ENCODE results near the gene SPATA3.
"Not testable (repeated sequence)": the region's sequence is repeated elsewhere in the genome, so short reads cannot be mapped to it uniquely, and the experiment has no call there.

The SPATA3 gene

DNA sequence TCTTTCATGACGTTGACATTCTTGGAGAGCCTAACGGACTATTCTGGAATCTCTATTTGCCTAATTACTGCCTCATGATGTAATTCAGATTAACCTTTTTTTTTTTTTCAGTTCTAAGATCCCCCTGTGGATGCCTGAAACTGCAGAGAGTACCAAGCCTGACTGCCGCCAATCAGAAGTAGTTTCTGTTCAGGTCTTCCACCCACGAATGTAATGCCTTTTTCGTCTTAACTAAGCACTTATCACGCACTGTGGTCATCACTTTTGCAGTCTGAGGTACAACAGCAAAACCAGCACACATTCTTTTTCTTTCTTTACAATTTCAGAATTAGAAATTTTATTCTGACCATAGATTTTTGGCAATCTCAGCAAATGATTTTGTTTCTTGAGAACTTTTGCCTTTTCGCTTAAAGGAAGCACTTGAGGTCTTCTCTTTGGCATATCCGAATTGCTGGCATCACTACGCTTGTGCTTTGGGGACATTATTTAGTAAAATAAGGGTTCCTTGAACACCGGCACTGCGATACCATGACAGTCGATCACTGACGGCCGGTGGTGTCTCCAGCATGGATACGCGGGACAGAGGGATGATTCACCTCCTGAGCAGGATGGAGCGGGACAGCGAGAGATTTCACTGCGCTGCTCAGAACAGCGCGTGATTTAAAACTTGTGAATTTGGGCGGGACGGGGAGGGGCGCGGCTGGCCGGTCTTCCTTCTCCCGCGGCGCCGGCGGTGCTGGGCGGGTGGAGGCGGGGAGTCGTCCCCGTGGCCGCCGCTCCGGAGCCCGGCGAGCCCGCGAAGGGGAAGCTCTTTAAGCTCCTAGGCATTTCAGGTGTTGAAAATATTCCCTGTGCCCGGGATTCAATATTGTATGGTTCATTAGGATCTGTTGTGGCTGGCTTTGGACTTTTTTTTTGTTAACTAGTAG is 38.8 kb upstream of the SPATA3 start:
- H3K4me3 ChIP-seq (ENCODE audit: low read length), result peak overlapping the region; percentile 64
- H3K9ac ChIP-seq (ENCODE audit: low read depth, low read length), result peak overlapping the region; percentile 62; the same call in 1 of the 2 replicates
- peaks cover 27% of the 10 kb centered on the region for H3K27me3 ChIP-seq (ENCODE audit: insufficient read depth, low read length)
- peaks cover 5% of the 10 kb centered on the region; the same call in 1 of the 2 replicates for H3K4me1 ChIP-seq (ENCODE audit: insufficient read depth, low read length)
- no peak overlapping the region for H3K27ac ChIP-seq (ENCODE audit: low read length)
- H3K36me3 ChIP-seq (ENCODE audit: insufficient read depth, low read depth, low read length), result no peaks in the 10 kb centered on the region
- H3K9me3 ChIP-seq (ENCODE audit: insufficient read depth, low read depth, low read length), result no peaks in the 10 kb centered on the region

DNA sequence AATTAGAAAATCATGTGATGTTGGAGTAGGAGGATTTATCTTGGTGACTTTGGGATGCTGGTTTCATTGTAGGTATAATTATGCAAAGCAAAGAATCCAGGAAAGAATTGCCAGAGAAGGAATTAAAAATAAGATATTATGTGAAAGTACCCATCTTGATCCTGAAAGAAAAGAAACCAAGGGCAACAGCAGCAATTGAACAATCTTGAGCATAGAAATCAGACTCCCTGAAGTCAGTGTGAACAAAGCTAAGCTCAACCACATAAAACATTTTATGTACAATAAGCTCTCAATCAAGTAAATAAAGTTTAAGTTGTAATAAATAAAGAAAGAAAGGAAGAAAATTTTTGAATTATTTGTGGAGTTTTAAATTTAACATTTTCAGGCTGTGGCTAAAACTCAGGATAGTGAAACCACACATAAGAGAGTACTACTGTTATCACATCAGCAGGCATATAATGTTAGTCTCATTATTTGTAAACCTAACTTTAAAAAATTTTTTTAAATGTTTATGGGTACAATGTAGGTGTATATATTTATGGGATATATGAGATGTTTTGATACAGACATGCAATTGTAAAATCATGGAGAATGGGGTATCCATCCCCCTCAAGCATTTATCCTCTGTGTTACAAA is 38.0 kb upstream of the SPATA3 start:
- peak overlapping the region; percentile 64 for H3K4me3 ChIP-seq (ENCODE audit: low read length)
- no peak overlapping the region for H3K27ac ChIP-seq (ENCODE audit: low read length)
- peaks cover 27% of the 10 kb centered on the region for H3K27me3 ChIP-seq (ENCODE audit: insufficient read depth, low read length)
- peak overlapping the region; percentile 62; the same call in 1 of the 2 replicates for H3K9ac ChIP-seq (ENCODE audit: low read depth, low read length)
- no peaks in the 10 kb centered on the region for H3K9me3 ChIP-seq (ENCODE audit: insufficient read depth, low read depth, low read length)
- peaks cover 5% of the 10 kb centered on the region; the same call in 1 of the 2 replicates for H3K4me1 ChIP-seq (ENCODE audit: insufficient read depth, low read length)
- H3K36me3 ChIP-seq (ENCODE audit: insufficient read depth, low read depth, low read length), result no peaks in the 10 kb centered on the region

GRCh38 chr2:230958820-230959756 is 36.8 kb upstream of the SPATA3 start:
- Histone ChIP-seq H3K27ac (ENCODE audit: low read length) (no peak overlapping the region), H3K27me3 (ENCODE audit: insufficient read depth, low read length) (peaks cover 27% of the 10 kb centered on the region), H3K9ac (ENCODE audit: low read depth, low read length) (no peak overlapping the region), H3K4me1 (ENCODE audit: insufficient read depth, low read length) (peaks cover 5% of the 10 kb centered on the region; the same call in 1 of the 2 replicates), H3K9me3 (ENCODE audit: insufficient read depth, low read depth, low read length) (no peaks in the 10 kb centered on the region), H3K36me3 (ENCODE audit: insufficient read depth, low read depth, low read length) (no peaks in the 10 kb centered on the region), H3K4me3 (ENCODE audit: low read length) (no peak overlapping the region)

- no peaks in the 10 kb centered on the region for H3K9me3 ChIP-seq (ENCODE audit: insufficient read depth, low read depth, low read length)
- H3K27me3 ChIP-seq (ENCODE audit: insufficient read depth, low read length), result peaks cover 27% of the 10 kb centered on the region
- H3K4me1 ChIP-seq (ENCODE audit: insufficient read depth, low read length), result peaks cover 5% of the 10 kb centered on the region; the same call in 1 of the 2 replicates
- H3K27ac ChIP-seq (ENCODE audit: low read length), result no peak overlapping the region
- H3K9ac ChIP-seq (ENCODE audit: low read depth, low read length), result no peak overlapping the region
- H3K4me3 ChIP-seq (ENCODE audit: low read length), result no peak overlapping the region
- no peaks in the 10 kb centered on the region for H3K36me3 ChIP-seq (ENCODE audit: insufficient read depth, low read depth, low read length)
Measured at GRCh38 chr2:230960026-230960425, 35.9 kb upstream of the SPATA3 start.

DNA sequence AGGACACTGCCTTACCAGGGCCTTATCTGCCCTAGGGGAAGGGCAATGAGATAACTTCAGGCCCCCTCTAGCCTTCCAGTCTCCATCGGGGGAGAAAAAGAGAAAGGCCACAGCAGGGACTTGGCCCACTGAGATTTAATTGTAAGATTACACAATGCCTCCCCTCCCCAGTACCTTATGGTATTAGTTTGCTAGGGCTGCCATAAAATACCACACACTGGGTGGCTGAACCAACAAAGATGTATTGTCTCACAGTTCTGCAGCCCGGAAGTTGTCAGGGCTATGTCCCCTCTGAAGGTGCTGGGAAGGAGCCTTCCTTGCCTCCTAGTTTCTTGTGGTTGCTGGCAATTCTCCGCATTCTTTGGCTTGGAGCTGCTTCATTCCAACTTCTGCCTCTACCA is 34.8 kb upstream of the SPATA3 start:
- Histone ChIP-seq H3K9ac (ENCODE audit: low read depth, low read length) (no peak overlapping the region), H3K27me3 (ENCODE audit: insufficient read depth, low read length) (peaks cover 27% of the 10 kb centered on the region), H3K4me3 (ENCODE audit: low read length) (no peak overlapping the region), H3K4me1 (ENCODE audit: insufficient read depth, low read length) (peaks cover 5% of the 10 kb centered on the region; the same call in 1 of the 2 replicates), H3K9me3 (ENCODE audit: insufficient read depth, low read depth, low read length) (no peaks in the 10 kb centered on the region), H3K27ac (ENCODE audit: low read length) (no peak overlapping the region), H3K36me3 (ENCODE audit: insufficient read depth, low read depth, low read length) (no peaks in the 10 kb centered on the region)

DNA sequence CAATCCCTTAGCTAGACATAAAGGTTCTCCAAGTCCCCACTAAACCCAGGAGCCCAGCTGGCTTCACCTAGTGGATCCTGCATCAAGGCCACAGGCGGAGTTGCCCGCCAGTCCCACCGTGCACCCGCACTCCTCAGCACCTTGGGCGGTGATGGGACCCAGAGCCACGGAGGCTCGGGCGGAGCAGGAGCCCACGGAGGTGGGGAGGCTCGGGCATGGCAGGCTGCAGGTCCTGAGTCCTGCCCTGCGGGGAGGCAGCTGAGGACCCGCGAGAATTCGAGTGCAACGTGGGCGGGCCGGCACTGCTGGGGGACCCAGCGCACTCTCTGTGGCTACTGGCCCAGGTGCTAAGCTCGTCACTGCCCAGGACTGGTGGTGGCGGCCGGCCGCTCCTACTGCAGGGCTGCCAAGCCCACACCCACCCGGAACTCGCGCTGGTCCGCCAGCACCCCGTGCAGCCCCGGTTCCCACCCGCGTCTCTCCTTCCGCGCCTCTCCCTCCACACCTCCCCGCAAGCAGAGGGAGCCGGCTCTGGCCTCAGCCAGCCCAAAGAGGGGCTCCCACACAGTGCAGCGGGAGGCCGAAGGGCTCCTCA is 31.7 kb upstream of the SPATA3 start:
- Histone ChIP-seq H3K4me3 (ENCODE audit: low read length) (no peak overlapping the region), H3K9ac (ENCODE audit: low read depth, low read length) (no peak overlapping the region), H3K27me3 (ENCODE audit: insufficient read depth, low read length) (no peaks in the 10 kb centered on the region), H3K27ac (ENCODE audit: low read length) (no peak overlapping the region), H3K36me3 (ENCODE audit: insufficient read depth, low read depth, low read length) (no peaks in the 10 kb centered on the region), H3K4me1 (ENCODE audit: insufficient read depth, low read length) (no peaks in the 10 kb centered on the region), H3K9me3 (ENCODE audit: insufficient read depth, low read depth, low read length) (no peaks in the 10 kb centered on the region)

- no peak overlapping the region for H3K9ac ChIP-seq (ENCODE audit: low read depth, low read length)
- no peak overlapping the region for H3K27ac ChIP-seq (ENCODE audit: low read length)
- H3K4me3 ChIP-seq (ENCODE audit: low read length), result no peak overlapping the region
- H3K36me3 ChIP-seq (ENCODE audit: insufficient read depth, low read depth, low read length), result no peaks in the 10 kb centered on the region
- no peaks in the 10 kb centered on the region for H3K9me3 ChIP-seq (ENCODE audit: insufficient read depth, low read depth, low read length)
- H3K27me3 ChIP-seq (ENCODE audit: insufficient read depth, low read length), result no peaks in the 10 kb centered on the region
- no peaks in the 10 kb centered on the region for H3K4me1 ChIP-seq (ENCODE audit: insufficient read depth, low read length)
Measured at GRCh38 chr2:230967113-230967512, 28.8 kb upstream of the SPATA3 start.

DNA sequence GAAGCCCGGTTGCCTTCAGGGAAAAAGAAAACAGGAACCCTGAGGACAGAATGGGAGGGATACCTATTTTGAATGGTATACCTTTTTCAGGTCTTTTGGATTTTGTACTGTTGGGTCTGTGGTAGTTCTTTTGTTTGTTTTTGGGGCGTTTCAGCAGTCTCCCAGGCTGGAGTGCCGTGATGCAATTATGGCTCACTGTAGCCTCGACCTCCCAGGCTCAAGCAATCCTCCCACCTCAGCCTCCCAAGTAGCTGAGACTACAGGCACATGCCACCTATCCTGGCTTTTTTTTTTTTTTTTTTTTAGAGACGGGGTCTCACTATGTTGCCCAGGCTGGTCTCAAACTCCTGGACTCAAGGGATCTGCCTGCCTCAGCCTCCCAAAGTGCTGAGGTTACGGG is 27.6 kb upstream of the SPATA3 start:
- H3K27ac ChIP-seq (ENCODE audit: low read length); H3K27me3 ChIP-seq (ENCODE audit: insufficient read depth, low read length); H3K9me3 ChIP-seq (ENCODE audit: insufficient read depth, low read depth, low read length); H3K36me3 ChIP-seq (ENCODE audit: insufficient read depth, low read depth, low read length); H3K9ac ChIP-seq (ENCODE audit: low read depth, low read length); H3K4me1 ChIP-seq (ENCODE audit: insufficient read depth, low read length); H3K4me3 ChIP-seq (ENCODE audit: low read length): not testable (repeated sequence)

- Histone ChIP-seq H3K9ac (ENCODE audit: low read depth, low read length) (no peak overlapping the region), H3K4me3 (ENCODE audit: low read length) (no peak overlapping the region), H3K36me3 (ENCODE audit: insufficient read depth, low read depth, low read length) (no peaks in the 10 kb centered on the region), H3K9me3 (ENCODE audit: insufficient read depth, low read depth, low read length) (no peaks in the 10 kb centered on the region), H3K4me1 (ENCODE audit: insufficient read depth, low read length) (no peaks in the 10 kb centered on the region), H3K27me3 (ENCODE audit: insufficient read depth, low read length) (no peaks in the 10 kb centered on the region), H3K27ac (ENCODE audit: low read length) (no peak overlapping the region)
Measured at GRCh38 chr2:230968921-230969658, 26.8 kb upstream of the SPATA3 start.

- Histone ChIP-seq H3K27me3 (ENCODE audit: insufficient read depth, low read length) (no peaks in the 10 kb centered on the region), H3K4me3 (ENCODE audit: low read length) (no peak overlapping the region), H3K9me3 (ENCODE audit: insufficient read depth, low read depth, low read length) (0 out of 2 replicates have a peak, but pooled peaks cover 1% of the 10 kb centered on the region), H3K9ac (ENCODE audit: low read depth, low read length) (no peak overlapping the region), H3K36me3 (ENCODE audit: insufficient read depth, low read depth, low read length) (no peaks in the 10 kb centered on the region), H3K27ac (ENCODE audit: low read length) (no peak overlapping the region), H3K4me1 (ENCODE audit: insufficient read depth, low read length) (no peaks in the 10 kb centered on the region)
Measured at GRCh38 chr2:230969659-230970015, 26.3 kb upstream of the SPATA3 start.

Data from iPS-20b (cell line).